Eye (tissue), 1 donor: Measurements from ENCODE around the gene PTPRE.

Experiments
- DNase-seq: peaks from one replicate; pipeline ENCODE4 v3.0.0-alpha.2; 2015

The PTPRE gene

GRCh38 chr10:127928021-127928806 lies 21.3 kb downstream of the PTPRE start:
- DNase-seq: no peak

- DNase-seq: no peak
Measured at GRCh38 chr10:127932521-127933270, 25.8 kb downstream of the PTPRE start.

GRCh38 chr10:127933271-127933670 lies 26.4 kb downstream of the PTPRE start:
- DNase-seq: no peak

- no peak for DNase-seq
Measured at GRCh38 chr10:127934383-127934782, 27.5 kb downstream of the PTPRE start.

- DNase-seq: no peak
Measured at GRCh38 chr10:127935071-127935561, 28.2 kb downstream of the PTPRE start.

- no peak for DNase-seq
Measured at GRCh38 chr10:127937069-127937468, 30.2 kb downstream of the PTPRE start.

GRCh38 chr10:127937915-127938463 lies 31.1 kb downstream of the PTPRE start:
- DNase-seq: peak; percentile 16

GRCh38 chr10:127939786-127940330 lies 33.0 kb downstream of the PTPRE start:
- DNase-seq: no peak

- no peak for DNase-seq
Measured at GRCh38 chr10:127940866-127941640, 34.1 kb downstream of the PTPRE start.

- DNase-seq: no peak
Measured at GRCh38 chr10:127942811-127943210, 35.9 kb downstream of the PTPRE start.

- no peak for DNase-seq
Measured at GRCh38 chr10:127943336-127943910, 36.5 kb downstream of the PTPRE start.

GRCh38 chr10:127944256-127944655 lies 37.4 kb downstream of the PTPRE start:
- no peak for DNase-seq

- peak; percentile 52 for DNase-seq
Measured at GRCh38 chr10:127945341-127945758, 38.4 kb downstream of the PTPRE start.

GRCh38 chr10:127945948-127946711 lies 39.2 kb downstream of the PTPRE start:
- DNase-seq: no peak

GRCh38 chr10:127947211-127947610 lies 40.3 kb downstream of the PTPRE start:
- DNase-seq: no peak

GRCh38 chr10:127948791-127949190 lies 41.9 kb downstream of the PTPRE start:
- DNase-seq: no peak

GRCh38 chr10:127949831-127950230 lies 42.9 kb downstream of the PTPRE start:
- no peak for DNase-seq

GRCh38 chr10:127951861-127952574 lies 45.1 kb downstream of the PTPRE start:
- no peak for DNase-seq

- DNase-seq: no peak
Measured at GRCh38 chr10:127952575-127952869, 45.6 kb downstream of the PTPRE start.

GRCh38 chr10:127952918-127953317 lies 46.0 kb downstream of the PTPRE start:
- no peak for DNase-seq

GRCh38 chr10:127953876-127954275 lies 47.0 kb downstream of the PTPRE start:
- DNase-seq: no peak
